BJ (cell line): ENCODE results near the gene SPTBN1. TPM values are rescaled to one million over a fixed set of nuclear protein-coding genes. Genes with fewer than 3 reads are reported as not detected.

Experiments
- CTCF ChIA-PET: fragments of 350-600 bp; formaldehyde crosslinking; extraction: SDS; loops from one replicate; lab custom pipeline; 2021; ENCODE audit warnings: antibody characterized with exemption, inconsistent platforms; lab: Yijun Ruan, JAX
- POLR2A ChIA-PET: fragments of 300-600 bp; sonication (Branson Sonifier 250); formaldehyde crosslinking; extraction: SDS; loops from one replicate; lab custom pipeline; 2021; ENCODE audit warnings: antibody characterized with exemption; lab: Charles Lee
- DNase-seq: peaks from one replicate; pipeline ENCODE4 v3.0.0-alpha.2; 2011; ENCODE audit warnings: low read depth
- H3K27me3 ChIP-seq: 2 replicates; pipeline ENCODE4 v1.6.0; 2011; ENCODE audit warnings: low read length; ENCODE audit not compliant: control insufficient read depth, insufficient read depth
- H3K36me3 ChIP-seq: 2 replicates; pipeline ENCODE4 v1.5.1; 2011; ENCODE audit warnings: low read length; ENCODE audit not compliant: control insufficient read depth, insufficient read depth
- H3K4me3 ChIP-seq: 2 replicates; pipeline ENCODE4 v1.5.1; 2011; ENCODE audit warnings: low read depth, mild to moderate bottlenecking, control low read depth, low read length
- polyA plus RNA-seq: library from polyadenylated mRNA; depleted of rRNA; stranded (reverse); fragments of >200 nt; gene quantifications from 2 replicates; pipeline ENCODE4 v1.2.3, GENCODE V29; 2011
- TF ChIP-seq, protein P1 (sequence below): IDR thresholded peaks from 2 replicates; pipeline ENCODE4 v1.5.1; 2011; ENCODE audit warnings: low read depth, mild to moderate bottlenecking, control low read depth, inconsistent platforms, low read length, moderate library complexity; ENCODE audit not compliant: insufficient read depth

The SPTBN1 gene
- polyA plus RNA-seq, 1 experiment, result 33.8 TPM

DNA sequence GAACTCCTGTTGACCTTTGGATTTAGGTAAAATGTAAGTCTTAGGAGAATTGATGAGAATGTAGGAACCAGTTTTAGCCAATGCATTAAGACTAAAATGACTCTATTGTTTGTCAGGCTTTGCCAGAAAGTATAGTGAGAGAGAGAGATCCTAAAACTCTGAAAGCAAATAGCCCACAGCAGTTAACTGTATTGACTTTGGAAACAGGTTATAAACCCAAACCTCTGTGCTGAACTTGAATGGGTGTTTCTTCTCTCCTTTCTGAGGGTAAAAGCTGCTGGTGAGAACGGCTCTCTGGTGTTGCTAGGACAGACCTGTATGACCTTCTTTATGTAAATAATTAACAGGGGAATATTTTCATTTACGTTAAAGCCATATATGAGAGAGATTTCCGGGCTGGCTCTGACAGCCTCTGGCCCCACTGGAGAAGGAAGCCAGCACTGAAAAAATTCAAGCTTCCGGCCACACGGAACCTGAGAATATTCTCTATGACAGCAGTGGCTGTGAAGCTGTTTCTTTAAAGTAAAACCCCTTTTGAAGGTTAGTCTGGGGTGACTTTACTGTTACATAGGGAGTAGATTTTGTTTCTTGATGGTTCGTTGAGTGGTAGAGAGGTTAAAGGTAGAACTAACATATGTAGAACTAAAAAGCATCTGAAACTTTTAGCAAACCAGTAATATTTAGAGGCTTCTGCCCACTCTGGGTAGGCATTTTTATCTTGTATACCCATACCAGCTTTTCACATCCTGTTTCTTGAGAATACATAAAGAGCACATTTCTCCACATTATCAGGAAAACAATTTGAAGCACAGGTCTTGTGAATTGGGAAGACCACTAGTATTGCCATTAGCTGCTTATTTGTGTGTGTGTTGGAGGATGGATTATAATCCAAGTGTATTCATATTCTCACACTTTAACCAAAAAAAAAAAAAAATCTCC lies 123.8 kb downstream of the SPTBN1 start:
- POLR2A ChIA-PET, result no interaction called here
- no peak overlapping the region for H3K4me3 ChIP-seq
- TF ChIP-seq, protein P1, sequence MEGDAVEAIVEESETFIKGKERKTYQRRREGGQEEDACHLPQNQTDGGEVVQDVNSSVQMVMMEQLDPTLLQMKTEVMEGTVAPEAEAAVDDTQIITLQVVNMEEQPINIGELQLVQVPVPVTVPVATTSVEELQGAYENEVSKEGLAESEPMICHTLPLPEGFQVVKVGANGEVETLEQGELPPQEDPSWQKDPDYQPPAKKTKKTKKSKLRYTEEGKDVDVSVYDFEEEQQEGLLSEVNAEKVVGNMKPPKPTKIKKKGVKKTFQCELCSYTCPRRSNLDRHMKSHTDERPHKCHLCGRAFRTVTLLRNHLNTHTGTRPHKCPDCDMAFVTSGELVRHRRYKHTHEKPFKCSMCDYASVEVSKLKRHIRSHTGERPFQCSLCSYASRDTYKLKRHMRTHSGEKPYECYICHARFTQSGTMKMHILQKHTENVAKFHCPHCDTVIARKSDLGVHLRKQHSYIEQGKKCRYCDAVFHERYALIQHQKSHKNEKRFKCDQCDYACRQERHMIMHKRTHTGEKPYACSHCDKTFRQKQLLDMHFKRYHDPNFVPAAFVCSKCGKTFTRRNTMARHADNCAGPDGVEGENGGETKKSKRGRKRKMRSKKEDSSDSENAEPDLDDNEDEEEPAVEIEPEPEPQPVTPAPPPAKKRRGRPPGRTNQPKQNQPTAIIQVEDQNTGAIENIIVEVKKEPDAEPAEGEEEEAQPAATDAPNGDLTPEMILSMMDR, result no peak
- no peak for DNase-seq
- no peaks in the 10 kb centered on the region for H3K27me3 ChIP-seq
- no peaks in the 10 kb centered on the region for H3K36me3 ChIP-seq
- CTCF ChIA-PET, result no interaction called here

DNA sequence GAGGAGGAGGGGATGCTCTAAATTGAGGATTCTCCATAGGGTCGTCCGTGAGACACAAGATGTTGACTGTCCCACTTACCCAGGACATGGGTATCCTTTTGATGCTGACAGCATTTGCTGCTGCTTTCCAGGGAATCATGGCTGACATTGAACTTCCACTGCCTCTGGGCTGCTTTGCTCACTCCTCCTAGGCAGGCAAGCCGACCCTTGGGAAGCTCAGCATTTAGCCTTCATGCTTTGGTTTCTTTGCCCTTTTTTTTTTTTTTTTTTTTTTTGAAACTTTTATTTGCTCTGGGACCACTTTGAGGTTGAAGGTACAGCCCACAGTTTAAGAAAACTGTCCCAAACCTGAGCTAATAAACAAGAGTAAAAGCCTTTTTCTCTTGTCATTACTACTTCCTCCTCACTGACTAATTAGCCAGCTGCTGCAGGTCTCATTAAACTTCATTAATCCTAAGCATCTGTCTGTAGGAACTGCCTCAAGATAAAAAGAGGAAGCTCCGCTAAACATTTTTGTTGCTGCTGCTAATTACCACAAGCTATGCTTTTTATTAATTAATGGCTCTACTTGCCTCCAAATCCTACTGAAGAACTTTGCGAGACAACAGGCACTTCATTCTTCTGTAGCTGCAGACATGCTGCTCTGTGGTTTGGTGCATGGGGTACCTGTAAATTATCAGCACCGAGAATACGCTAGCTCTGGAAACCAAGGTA lies 125.4 kb downstream of the SPTBN1 start:
- H3K36me3 ChIP-seq, result no peaks in the 10 kb centered on the region
- POLR2A ChIA-PET, result interaction anchor here (0.6 kb wide), 1 partner anchor 10 kb away, joined by 4 read pairs; no protein-coding TSS in a partner anchor
- H3K27me3 ChIP-seq, result no peaks in the 10 kb centered on the region
- no peak for DNase-seq
- no peak overlapping the region for H3K4me3 ChIP-seq
- CTCF ChIA-PET, result interaction anchor here (0.9 to 1.4 kb wide), 2 partner anchors 14 to 23 kb away, joined by 3 to 5 read pairs; no protein-coding TSS in a partner anchor
- TF ChIP-seq, protein P1, result no peak

DNA sequence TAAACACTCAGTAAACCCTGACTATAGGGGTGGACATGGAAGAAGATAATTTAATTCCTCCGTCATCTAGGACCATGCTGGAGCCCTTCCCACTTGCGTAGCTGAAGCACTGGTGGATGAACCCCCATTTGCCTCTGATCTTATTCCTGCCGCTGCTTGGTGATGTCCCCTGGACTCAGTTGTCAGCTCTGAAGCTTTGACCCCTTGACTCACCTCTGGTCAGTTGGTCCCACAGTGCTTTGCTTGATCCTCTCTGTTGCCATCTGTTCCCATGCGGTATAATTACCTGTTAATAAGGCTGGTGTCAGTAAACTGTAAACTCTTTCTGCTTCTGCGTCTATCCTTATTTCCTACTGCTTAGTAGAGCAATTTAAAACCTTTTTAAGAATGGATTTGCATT lies 126.9 kb downstream of the SPTBN1 start:
- TF ChIP-seq, protein P1, result no peak
- H3K36me3 ChIP-seq, result no peaks in the 10 kb centered on the region
- no peak overlapping the region for H3K4me3 ChIP-seq
- no peaks in the 10 kb centered on the region for H3K27me3 ChIP-seq
- ChIA-PET POLR2A (no interaction called here), CTCF (no interaction called here)
- no peak for DNase-seq

DNA sequence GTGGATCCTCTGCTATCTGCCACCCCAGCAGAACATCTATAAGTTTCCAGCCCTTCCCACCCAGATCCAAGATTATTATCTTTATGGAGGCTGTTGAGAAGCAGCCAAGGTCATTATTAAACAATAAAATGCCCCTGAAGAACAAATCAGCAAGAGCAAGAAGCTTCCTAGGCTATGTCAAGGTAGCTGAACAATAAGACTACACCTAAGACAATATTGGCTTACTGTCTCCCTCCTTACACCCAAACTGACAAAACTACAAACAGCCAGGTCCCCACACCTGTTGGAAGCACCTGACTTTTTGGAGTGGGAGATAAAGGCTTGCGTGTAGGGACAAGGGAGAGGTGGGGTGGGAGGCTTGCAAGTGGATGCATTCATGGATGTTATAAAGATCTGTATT lies 128.5 kb downstream of the SPTBN1 start:
- no peaks in the 10 kb centered on the region for H3K36me3 ChIP-seq

More for the DNA sequence above, 128.5 kb downstream of the SPTBN1 start:
- TF ChIP-seq, protein P1, result no peak
- no peak for DNase-seq
- ChIA-PET POLR2A (no interaction called here), CTCF (no interaction called here)
- Histone ChIP-seq H3K27me3 (no peaks in the 10 kb centered on the region), H3K4me3 (no peak overlapping the region)
